Measurements from ENCODE around the gene NSG2.

The NSG2 gene

DNA sequence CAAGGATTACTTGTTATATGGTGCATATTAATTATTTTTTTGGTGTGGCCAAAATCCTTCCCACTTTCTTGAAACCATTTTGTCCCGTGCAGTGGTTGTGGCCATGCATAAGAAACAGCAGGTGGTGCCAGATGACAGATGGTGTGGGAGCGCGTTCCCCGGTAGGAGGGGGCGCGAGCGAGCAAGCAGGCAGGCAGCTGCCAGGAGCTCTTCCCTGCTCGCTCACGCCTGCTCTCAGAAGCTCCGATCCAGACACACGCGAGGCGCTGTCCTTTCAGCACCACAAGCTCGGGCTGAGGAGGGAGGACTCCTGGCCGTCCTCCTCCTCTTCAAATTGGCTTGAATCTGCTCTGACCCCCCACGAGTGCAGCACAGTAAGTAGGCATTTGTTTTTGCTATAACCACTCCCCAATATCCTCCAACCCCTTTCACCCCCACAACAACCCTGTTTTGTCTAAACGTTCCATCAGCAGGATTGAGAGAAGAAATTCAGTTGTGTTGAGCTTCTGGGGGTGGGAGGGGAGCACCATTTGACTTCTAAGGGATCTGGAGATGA lies at the start of gene NSG2:
Gene NSG2, plus strand, starts transcription at position 237 of the 556 bp plus-strand sequence. CDS start 1,050 bp downstream, outside the sequence.
- peak; percentile 54 to 70 for DNase-seq
- TF ChIP-seq GATA1 (IDR thresholded peaks at IDR 0.05; ENCODE audit: low read depth, low read length) (no peak), POLR2A (IDR thresholded peaks at IDR 0.05; ENCODE audit: low read length) (no peak)

DNA sequence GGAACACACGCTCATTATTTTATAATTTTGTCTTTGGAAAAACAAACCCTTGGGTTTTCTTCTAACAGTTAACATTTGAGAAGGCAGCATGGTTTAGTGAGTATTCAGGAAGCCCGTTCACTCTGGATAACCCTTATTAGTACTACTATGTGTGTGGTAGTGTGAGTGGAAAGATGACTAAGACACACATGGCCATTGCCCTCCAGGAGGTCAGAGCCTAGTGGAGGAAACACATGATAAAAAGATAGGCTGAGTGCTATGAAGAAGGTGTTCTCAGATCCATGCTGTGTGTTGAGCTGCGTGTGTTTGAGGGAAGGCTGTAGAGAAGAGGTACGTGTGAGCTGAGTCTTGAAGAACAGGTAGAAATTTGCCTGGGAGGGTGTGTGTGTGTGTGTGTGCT lies 48.2 kb upstream of the NSG2 start:
- no peak for DNase-seq
- TF ChIP-seq POLR2A (IDR thresholded peaks at IDR 0.05; ENCODE audit: low read length), result no peak
- TF ChIP-seq GATA1 (IDR thresholded peaks at IDR 0.05; ENCODE audit: low read depth, low read length), result no peak

DNA sequence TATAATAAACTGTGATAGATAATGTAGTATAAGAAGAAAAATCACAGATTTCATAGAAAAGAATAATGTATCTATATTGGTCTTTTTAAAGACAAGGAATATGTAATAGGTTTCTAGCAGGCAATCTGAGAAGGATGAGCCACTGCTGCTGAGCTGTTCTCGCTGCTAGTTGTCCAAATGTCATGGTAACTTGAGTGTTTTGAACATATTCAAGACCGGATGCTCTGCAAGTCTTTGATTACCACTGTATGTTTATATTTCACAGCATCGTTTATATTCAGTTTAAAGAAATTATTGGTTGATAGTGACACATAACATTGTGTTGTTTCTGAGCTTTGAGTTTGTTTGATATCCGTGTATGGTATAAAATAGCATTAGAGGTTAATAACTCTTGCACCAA lies 47.0 kb upstream of the NSG2 start:
- DNase-seq, result no peak
- TF ChIP-seq GATA1 (IDR thresholded peaks at IDR 0.05; ENCODE audit: low read depth, low read length), result no peak
- no peak for TF ChIP-seq POLR2A (IDR thresholded peaks at IDR 0.05; ENCODE audit: low read length)

DNA sequence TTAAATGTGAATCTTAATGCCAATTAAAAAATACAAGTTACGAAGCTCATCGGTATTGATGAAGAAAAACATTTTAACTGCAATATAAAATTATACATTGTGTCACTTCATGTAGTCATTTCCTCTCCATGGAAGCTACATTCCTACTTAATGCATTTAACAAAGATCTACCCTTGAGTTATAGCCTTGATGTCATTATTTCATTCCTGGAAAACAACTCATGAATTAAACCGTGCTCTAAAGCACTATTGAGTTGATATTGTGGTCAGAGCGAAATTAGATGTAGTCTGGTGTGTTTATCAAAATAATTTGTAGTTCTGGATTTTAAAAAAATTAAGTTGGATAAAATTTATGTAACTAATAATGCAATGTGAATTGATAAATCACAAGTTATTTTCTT lies 45.4 kb upstream of the NSG2 start:
- DNase-seq, result no peak
- TF ChIP-seq POLR2A (IDR thresholded peaks at IDR 0.05; ENCODE audit: low read length) (no peak), GATA1 (IDR thresholded peaks at IDR 0.05; ENCODE audit: low read depth, low read length) (no peak)

DNA sequence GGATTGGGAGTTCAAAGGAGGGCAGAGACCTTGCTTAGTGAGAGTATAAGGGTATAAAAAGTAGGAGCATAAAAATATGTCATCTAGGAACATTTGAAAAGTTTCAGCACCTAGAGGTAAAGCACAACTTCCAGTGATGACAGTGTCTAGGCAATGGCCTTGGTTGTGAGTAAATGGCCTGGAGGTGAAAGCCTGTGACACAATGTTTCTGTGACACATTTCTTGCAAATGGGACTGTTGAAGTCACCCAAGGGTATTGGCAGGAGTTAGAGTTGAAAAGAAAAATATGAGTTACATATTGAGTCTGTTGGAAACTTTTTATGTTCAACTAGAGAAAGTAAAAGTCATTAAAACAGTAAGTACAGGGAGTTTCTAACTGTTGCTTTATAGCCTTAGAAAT lies 41.7 kb upstream of the NSG2 start:
- DNase-seq, result no peak
- no peak for TF ChIP-seq GATA1 (IDR thresholded peaks at IDR 0.05; ENCODE audit: low read depth, low read length)

DNA sequence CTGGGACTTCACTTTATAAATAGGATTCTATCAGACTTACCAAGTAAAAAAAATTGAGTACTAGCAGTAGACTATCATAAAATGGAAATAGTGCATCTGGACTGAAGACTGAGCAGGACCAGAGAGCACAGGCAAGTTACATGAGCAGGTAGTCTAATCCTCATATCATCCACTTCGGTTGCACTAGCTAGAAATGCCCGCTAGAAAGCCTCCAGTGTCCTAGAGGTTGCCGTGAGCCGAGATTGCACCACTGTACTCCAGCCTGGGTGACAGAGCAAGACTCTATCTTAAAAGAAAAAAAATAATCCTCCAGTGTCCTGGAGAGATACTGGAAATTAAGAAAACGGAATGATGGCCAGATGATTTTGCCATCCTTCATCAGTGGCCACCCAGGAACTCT lies 36.6 kb upstream of the NSG2 start:
- no peak for DNase-seq
- TF ChIP-seq POLR2A (IDR thresholded peaks at IDR 0.05; ENCODE audit: low read length), result no peak
- no peak for TF ChIP-seq GATA1 (IDR thresholded peaks at IDR 0.05; ENCODE audit: low read depth, low read length)

DNA sequence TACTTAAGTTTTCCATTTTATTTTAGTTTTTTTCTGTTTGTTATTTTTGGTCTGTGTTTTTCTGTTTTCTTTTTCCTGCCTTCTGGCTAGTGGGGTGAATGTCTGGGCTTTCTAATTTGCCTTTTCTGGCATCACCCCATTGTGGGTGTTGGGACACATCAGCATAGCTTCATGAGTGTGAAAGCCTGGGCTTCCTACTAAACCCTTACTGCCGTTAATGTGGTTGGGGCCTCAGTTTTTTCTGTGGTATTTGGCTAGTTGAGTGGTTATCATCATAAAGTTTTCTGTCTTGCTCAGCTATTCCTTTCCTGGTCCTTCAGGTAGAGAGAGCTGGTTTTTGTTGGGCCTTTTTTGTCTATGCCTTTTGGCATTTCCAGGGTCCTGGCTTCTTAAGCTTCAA lies 35.1 kb upstream of the NSG2 start:
- TF ChIP-seq GATA1 (IDR thresholded peaks at IDR 0.05; ENCODE audit: low read depth, low read length) (no peak), POLR2A (IDR thresholded peaks at IDR 0.05; ENCODE audit: low read length) (no peak)
- no peak for DNase-seq

DNA sequence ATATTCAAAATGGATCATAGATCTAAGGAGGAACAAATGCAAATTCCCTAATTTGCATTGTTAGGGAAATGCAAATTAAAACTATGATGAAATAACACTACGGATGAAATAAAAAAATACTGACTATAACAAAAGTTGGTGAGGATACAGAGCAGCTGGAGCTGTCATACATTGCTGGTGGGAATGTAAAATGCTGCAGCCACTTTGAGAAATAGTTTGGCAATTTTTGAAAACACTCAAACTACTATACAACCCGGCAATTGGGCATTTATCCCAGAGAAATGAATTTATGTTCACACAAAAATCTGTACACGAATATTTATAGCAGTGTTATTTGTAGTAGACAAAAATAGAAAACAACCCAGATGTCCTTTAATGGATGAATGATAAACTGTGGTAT lies 34.1 kb upstream of the NSG2 start:
- no peak for DNase-seq
- TF ChIP-seq POLR2A (IDR thresholded peaks at IDR 0.05; ENCODE audit: low read length), result no peak

DNA sequence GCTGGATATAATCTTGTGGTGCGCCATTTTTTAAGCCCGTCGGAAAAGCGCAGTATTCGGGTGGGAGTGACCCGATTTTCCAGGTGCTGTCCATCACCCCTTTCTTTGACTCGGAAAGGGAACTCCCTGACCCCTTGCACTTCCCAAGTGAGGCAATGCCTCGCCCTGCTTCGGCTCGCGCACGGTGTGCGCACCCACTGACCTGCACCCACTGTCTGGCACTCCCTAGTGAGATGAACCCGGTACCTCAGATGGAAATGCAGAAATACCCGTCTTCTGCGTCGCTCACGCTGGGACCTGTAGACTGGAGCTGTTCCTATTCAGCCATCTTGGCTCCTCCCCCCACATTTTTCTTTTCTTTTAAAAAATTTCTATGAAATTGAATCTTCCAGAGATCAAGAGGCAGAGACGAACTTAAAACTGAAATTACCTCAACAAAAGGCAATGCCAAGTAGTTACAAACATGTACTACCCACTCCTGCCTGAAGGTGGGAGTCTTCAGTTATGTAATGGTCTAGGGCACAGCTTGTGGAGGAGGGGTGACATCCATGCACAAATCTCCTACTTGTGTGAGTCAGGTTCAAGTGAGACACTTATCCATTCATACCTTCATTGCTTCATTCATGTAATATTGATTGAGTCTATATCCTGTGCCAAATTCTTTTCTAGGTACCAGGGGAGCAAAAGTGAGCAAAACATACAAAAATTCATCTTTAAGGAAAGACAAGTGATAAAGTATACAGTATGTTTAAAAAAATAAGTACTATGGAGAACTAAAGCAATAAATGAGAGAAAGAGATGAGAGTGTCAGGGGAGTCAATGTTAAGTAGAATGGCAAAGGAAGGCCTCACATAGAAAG lies 25.2 kb upstream of the NSG2 start:
- peak; percentile 46 to 64 for DNase-seq

DNA sequence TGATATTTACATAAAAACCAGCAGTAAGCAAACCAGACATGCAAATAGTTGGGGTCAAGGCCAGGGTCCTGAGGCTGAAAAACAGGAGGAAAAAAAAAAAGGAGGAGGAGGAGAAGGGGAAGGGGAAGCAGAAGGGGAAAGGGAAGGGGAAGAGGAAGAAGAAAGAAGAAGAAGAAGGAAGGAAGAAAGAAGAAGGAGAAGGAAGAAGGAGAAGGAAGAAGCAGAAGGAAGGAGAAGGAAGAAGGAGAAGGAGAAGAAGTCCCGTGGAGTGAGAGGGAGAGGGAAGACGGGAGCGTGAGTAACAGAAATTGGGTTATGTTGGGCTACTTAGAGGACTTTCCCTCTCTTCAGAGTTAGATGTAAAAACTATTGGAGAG lies 24.6 kb upstream of the NSG2 start:
- TF ChIP-seq POLR2A (IDR thresholded peaks at IDR 0.05; ENCODE audit: low read length) (no peak), GATA1 (IDR thresholded peaks at IDR 0.05; ENCODE audit: low read depth, low read length) (no peak)
- DNase-seq, result no peak

DNA sequence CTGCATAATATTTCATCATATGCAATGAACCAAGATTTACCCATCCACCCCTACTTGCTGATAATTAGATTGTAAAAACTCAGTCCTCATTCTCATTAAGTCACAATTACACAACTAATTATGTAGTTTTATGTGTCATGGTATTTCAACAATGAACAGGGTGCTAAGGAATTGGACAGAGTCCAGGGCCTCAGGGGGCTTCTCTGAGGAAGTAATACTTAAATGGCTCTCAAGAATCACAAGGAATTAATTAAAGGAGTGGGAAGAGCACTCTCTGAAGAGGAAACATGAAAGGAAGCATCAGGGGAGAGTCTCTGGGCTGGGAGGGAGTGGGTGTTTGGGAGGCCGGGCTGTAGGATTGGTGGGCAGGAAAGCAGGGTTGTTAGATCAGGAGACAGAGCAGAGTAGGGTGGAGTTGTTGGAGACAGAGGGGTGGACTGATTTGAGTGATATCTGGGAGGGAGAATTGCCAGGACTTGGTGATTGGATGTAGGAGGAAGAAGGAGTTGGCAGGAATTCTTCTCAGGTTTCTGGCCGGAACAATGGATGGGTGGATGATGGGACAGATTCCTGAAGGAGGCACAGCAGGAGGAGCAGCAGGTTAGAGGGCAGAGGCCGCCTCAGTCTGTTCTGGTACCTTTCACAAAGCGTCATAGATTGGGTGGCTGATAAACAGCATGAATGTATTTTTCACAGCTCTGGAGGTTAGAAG lies 23.0 kb upstream of the NSG2 start:
- no peak for TF ChIP-seq GATA1 (IDR thresholded peaks at IDR 0.05; ENCODE audit: low read depth, low read length)
- DNase-seq, result no peak

DNA sequence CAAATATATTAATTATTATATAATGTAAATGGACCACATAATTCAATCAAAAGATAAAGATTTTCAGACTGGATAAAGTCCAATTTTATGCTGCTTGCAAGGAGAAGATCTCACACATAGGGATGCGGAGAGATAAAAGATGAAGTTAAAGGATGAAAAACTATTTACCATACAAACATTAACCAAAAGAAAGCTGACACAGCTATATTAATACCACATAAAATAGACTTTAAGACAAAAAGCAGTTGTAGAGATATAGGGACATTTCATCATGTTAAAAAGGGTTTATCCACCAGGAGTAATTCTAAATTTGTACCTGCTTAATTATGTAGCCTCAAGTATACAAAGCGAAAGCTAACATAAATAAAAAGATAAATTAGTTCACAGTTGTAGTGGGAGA lies 15.2 kb upstream of the NSG2 start:
- DNase-seq, result no peak
- TF ChIP-seq GATA1 (IDR thresholded peaks at IDR 0.05; ENCODE audit: low read depth, low read length), result no peak

DNA sequence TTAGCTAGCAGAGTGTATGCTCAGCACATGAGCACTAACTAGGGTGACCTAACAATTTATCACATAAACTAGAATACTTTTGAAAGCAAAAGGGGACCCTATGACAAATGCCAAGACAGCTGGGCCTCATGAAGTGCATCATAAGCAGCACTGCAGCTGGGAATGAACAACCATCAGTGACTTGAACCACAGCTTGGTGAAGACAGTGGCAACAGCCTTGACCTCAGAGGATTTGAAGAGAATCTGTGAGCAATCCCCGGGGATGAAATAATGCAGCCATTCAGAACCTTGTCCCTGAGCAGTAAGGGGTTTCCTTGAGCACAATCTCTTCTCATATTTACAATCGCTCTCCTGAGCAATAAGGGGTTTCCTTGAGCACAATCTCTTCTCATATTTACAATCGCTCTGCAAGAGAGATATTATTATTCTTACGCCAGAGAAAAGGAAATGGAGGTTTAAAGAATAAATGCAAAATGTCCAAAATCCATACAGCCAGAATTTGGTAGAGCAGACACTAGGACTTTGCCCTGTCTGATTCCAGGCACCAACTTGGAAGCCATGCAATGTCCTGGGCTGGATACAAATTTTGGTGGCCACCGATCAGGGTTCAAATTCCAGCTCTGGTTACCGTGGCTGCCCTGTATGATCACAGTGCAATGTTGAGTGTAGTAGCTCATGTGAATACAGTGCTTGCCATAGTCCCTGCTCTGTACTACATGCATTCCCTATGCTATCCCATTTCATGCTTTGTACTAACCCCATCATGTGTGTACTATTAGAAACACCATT lies 846 bp upstream of the NSG2 start:
- TF ChIP-seq POLR2A (IDR thresholded peaks at IDR 0.05; ENCODE audit: low read length), result no peak
- no peak for DNase-seq

DNA sequence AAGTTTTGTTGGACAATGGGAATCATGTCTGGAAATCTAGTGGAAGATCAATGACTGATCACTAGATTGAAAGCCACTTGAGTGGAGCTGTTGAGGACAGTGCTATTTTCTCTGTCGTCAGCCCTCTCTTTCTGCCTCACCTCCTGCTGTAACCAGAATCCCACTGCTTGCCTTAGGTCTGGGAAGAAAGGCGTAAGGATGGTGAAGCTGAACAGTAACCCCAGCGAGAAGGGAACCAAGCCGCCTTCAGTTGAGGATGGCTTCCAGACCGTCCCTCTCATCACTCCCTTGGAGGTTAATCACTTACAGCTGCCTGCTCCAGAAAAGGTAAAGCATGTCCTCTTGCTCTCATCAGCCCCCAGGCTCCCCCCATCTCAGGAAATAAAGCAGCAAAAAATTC lies 1.1 kb downstream of the NSG2 start:
- no peak for DNase-seq
- TF ChIP-seq POLR2A (IDR thresholded peaks at IDR 0.05; ENCODE audit: low read length) (no peak), GATA1 (IDR thresholded peaks at IDR 0.05; ENCODE audit: low read depth, low read length) (no peak)

All from erythroblast (primary cell).